Stimulated activated CD4-positive, alpha-beta T cell treated with anti-CD3 and anti-CD28 coated beads, TNF-alpha, amount 100 ng/mL, for 24 hours (primary cell): Measurements from ENCODE around the gene CARHSP1.
"Not testable (repeated sequence)": the region's sequence is repeated elsewhere in the genome, so short reads cannot be mapped to it uniquely, and the experiment has no call there.

Experiments
- DNase-seq, 3 experiments: peaks; one replicate each; pipeline ENCODE4 v3.0.0-alpha.2; 2020; ENCODE audit warnings: low read depth in 3 of 3

CARHSP1 gene

DNA sequence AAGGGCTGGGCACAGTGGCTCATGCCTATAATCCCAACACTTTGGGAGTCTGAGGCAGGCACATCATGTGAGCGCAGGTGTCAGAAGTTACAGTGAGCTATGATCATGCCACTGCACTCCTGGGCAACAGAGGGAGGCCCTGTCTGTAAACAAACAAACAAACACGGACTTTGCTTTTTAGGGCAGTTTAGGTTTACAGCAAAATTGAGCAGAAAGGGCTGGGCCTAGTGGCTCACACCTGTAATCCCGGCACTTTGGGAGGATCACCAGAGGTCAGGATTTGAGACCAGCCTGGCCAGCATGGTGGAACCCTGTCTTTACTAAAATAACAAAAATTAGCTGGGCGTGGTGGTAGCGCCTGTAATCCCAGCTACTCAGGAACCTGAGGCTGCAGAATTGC lies 3.3 kb upstream of the CARHSP1 start:
- DNase-seq, result no peak

DNA sequence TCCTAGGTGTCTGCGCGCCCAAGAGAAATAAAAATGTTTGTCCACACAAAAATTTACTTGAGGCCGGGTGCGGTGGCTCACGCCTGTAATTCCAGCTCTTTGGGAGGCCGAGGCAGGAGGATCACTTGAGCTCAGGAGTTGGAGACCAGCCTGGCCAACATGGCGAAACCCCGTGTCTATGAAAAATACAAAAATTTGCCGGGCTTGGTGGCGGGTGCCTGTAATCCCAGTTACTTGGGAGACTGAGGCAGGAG lies 1.1 kb upstream of the CARHSP1 start:
- DNase-seq, result not testable (repeated sequence)

DNA sequence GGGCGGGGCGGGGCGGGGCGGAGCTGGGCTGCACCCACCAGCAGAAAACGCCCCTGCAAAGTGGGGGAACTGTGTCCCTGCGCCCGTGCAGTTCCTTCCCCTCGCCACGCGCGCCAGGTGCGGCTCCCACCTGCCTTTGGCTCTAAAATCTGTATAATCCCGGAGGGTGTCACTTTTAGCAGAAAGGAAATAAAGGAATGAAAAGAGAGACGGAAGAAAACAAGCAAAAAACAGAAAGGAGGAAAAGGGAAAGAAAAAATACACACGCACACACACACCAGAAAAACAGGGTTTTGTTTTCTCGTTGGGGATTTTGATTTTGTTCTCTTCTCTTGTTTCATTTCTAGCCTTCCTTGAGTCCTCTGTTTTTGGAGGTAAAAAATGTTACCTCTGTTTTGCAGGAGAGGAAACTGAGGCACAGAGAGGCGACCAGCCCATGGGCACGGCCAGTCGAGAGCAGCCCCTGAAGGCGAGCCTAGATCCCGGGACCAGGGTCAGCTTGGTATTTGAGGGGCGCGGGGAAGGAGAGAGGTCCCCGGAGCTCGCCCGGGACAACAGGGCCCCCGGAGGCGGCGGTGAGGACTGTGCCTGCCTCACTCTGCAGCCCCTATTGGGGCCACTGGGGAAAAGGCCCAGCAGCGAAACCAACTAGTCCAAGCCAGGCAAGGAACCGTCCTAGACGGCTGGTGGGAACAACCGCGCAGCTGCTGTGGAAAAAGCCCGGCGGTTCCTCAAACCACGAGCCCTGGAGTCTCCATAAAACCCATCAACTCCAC lies 594 bp upstream of the CARHSP1 start:
- DNase-seq, result no peak

DNA sequence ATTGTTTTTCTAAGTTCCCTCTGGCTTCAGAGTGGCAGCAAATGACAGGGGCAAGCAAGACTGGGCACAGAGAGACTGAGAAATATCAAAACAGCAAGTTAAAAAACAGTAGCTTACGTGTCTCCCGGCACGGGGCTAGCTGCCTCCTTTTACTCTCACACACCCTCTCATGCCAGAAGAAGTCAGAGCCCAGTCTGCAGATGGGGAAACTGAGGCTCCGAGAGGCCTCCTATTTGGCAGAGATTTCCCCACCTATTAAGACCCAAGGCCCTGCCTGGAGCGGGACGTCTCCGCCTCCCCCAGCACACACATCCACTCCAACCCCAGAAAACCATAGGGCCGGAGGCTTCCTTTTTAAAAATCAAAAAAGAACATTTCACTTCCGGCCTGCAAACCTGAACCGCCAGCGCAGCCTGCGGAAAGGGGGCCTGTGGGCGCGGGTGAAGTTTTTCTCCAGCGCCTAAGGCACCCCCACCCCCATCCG lies 832 bp downstream of the CARHSP1 start:
- no peak for DNase-seq

- no peak for DNase-seq
These were observed 1.4 kb downstream of the CARHSP1 start for GRCh38 chr16:8867216-8867931.

GRCh38 chr16:8866884-8867215 lies 2.0 kb downstream of the CARHSP1 start:
- DNase-seq, result no peak

GRCh38 chr16:8866118-8866883 lies 2.5 kb downstream of the CARHSP1 start:
- no peak for DNase-seq

DNA sequence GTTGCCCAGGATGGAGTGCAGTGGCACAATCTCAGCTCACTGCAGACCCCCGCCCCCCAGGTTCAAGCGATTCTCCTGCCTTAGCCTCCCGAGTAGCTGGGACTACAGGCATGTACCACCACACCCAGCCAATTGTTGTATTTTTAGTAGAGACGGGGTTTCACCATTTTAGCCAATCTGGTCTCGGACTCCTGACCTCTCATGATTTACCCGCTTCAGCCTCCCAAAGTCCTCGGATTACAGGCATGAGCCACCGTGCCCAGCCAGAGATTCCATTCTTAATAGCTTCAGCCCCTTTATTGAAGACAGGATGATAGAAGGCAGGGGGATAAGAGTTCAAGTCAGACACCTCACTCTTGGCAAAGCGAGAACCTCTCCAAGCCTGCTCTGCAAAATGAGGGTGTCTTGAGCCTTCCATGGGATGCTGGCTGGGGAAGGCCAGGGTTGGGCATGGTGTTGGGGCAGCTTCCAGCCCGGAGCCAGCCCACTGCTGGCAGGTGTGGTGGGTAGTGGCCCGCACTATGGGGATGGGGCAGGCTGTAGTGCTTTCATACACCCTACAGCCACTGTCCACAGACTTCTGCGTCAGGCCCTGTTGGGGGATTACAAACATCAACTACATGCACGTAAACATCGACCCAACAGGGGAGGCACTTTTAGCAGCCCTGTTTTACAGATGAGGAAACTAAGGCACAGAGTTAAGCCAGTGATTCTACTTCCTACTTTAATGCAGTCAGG lies 3.5 kb downstream of the CARHSP1 start:
- no peak for DNase-seq

DNA sequence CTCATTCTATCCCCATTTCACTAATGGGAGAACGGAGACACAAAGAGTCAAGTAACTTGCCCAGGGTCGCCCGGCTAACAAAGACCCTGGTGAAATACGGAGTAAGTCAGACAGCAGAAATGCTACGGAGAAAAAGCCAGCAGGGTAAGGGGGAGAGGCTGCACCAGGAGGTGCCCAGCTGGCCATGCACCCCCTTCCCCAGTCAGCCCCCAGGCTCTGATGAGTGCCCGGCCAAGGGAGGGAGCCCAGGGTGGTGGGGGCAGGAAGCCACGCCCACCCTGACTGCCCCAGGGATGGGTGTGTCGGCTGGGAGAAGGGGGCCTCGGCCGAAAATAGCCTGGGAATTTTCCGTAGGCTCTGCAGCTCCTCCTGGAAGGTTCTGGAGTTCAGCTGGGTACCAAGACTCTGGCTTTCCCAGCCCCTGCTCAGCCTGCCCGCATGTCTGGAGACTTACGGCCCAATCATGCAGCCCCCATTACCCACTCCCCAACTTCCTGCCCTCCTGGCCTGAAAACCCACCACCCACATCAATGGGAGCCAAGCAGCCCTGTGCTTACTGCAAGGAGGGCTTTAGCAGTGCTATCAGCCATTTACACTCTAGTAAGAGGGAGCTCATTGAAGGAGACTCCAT lies 4.2 kb downstream of the CARHSP1 start:
- DNase-seq, result no peak

GRCh38 chr16:8863594-8864424 lies 5.0 kb downstream of the CARHSP1 start:
- DNase-seq, result no peak

DNA sequence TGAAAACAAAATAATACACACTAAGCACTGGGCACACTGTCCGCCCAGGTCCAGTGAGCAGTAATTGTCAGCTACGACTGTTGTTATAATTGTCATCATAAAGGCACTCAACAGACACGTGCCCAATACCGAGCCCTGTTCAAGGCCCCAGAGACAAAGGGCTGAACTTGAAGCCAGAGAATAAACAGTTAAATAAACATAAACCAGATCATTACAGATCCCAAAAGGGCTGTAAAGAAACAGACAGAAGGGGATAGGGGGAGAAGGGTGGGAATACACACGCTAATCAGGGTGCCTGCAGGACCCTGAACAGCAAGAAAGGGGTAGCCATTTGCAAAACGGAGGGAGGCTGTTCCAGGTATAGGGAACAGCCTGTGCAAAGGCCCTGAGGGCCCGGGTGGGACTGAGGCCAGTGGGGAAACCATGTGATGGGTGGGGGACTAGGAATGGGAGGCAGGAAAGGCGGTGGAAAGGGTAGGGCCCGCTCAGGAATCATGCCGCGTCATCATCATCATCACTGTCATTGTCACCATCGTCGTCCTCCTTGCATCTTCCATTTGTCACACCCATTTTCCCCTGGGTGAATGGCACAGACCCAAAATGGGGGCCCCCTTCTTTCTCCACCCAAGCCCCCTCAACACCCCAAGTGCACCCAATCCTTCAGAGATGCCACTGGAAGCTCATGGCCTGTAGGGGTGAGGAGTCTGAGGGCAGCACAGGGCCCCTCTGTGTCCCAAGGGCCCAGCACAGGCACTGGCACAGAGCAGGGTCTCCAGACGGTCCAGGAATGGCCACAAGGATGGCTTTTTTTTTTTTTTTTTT lies 6.3 kb downstream of the CARHSP1 start:
- DNase-seq, result no peak

- DNase-seq, result no peak
These were observed 7.1 kb downstream of the CARHSP1 start for GRCh38 chr16:8861563-8862308.

DNA sequence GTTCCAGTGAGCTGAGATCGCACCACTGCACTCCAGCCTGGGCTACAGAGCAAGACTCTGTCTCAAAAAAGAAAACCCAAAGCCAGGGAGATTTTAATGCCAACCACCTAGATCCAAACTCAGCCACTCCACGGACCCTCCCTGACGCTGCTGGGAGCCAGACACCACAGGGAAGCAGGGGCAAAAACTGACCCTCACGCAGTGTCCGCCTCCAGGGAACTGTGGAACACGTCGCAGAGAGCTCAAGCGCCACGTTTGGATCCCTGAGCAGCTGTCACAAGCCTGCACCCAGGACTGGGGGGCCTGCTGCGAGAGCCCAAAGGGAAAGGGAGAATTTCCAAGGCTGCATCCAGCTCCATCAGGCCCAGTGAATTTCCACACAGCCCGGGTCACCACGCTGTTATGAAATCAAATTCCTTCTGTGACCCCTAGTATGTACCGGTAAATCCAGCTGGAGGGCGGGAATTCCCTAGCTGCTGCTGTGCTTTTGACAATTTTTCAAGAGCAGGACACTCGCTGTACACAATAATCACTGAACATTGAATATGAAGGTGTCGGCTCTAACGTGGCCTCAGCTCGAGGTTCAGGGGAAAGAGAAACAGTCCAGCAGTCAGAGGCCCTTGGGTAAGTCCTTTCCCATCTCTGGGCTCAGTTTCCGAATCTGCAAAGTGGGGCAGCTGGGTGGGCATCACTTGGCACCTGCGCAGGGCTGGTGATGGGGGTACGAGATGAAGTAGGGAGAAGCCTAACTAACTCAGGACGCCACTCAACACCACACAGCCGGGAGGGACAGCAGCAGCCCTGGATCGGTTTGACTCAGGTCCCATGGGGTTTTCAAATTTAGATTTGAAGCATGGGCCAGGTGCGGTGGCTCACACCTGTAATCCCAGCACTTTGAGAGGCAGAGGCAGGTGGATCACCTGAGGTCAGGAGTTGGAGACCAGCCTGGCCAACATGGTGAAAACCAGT lies 8.6 kb downstream of the CARHSP1 start:
- no peak for DNase-seq

DNA sequence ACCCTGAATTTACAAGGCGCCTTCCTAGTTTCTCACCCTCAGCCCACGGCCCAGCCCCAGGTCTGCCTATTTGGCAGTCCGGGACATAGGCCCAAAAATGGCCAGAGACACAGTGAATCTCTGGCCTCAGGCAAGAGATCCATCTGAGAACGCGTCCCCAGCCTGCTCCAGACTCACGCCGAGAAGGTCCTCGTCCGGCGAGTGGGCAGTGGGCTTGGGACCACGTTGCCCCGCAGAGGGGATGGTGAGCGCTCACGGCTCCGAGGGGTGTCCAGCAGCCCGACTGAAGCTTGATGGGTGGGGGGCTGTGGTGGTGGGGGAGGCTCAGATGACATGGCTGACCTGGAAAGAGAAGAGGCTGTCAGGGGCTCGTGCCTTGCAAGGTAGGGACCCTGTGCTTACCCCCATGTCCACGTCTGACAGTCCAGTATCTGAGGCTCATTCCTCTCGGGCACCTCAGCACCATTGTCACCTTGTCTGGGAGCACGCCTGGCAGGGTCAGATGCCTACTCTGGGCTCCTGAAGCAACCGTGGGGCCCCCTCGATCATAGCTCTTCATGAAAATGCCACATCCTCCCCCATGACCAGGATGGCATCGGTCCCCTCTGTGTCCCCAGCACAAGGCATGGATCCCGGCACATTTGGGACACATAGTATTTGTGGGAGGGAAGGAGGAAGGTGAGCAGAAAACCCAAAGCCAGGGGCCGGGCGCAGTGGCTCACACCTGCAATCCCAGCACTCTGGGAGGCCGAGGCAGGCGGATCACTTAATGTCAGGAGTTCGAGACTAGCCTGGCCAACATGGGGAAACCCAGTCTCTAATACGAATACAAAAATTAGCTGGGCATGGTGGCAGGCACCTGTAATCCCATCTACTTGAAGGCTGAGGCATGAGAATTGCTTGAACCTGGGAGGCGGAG lies 9.6 kb downstream of the CARHSP1 start:
- no peak for DNase-seq

- no peak for DNase-seq
These were observed 12.8 kb downstream of the CARHSP1 start for GRCh38 chr16:8855972-8856371.

DNA sequence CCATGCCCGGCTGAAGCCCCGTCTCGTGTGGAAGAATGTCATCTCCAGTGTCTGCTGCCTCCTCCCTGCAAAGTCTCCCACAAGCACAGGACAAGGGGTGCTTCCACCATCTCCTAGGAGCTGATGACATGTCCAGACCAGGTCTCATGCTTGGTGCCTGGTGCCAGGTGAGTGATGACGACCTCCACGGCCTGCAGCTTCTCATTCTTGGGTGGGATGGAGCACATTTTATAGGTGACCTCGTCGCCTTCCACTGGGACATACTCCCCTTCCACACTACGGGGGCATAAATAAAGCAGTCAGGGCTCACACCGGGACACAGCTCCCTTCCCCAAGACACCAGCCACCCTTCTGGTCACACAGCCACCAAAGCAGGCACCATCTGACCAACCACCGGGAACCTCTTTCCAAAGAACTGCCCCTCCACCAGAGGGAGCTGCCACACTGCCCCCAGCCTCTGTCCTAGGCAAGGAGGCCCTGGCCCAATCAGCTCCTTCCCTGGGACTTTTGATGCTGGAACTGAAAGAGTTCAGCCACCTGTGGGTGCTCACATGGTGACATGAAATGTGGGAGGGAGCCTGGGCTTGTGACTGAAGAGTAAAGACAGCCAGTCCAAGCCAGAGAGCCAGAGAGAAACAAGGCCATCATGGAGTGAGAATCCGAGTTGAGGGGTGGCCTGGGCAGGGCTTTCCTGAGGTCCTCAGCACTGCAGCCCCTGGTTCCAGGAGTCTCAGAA lies 13.6 kb downstream of the CARHSP1 start:
- DNase-seq, result no peak
